ENCODE data around the gene SLC39A1. TPM values are rescaled to one million over a fixed set of nuclear protein-coding genes. Genes with fewer than 3 reads are reported as not detected.
"Not testable (repeated sequence)": the region's sequence is repeated elsewhere in the genome, so short reads cannot be mapped to it uniquely, and the experiment has no call there.

The SLC39A1 gene
- total RNA-seq: 62.6 TPM

- DNase-seq (ENCODE audit: low spot score): peak; percentile 100
These were observed at the start of gene SLC39A1 for GRCh38 chr1:153963030-153963849. Gene SLC39A1, minus strand, starts transcription at chr1:153963537. Its CDS starts 822 bp downstream, at chr1:153962715.

- not testable (repeated sequence) for DNase-seq (ENCODE audit: low spot score)
These were observed 49.2 kb upstream of the SLC39A1 start for GRCh38 chr1:154012543-154012942.

- DNase-seq (ENCODE audit: low spot score): no peak
These were observed 48.8 kb upstream of the SLC39A1 start for GRCh38 chr1:154012129-154012528.

- DNase-seq (ENCODE audit: low spot score): no peak
These were observed 42.8 kb upstream of the SLC39A1 start for GRCh38 chr1:154006136-154006535.

- no peak for DNase-seq (ENCODE audit: low spot score)
These were observed 37.1 kb upstream of the SLC39A1 start for GRCh38 chr1:154000420-154000819.

GRCh38 chr1:153996882-153997281, 33.5 kb upstream of the SLC39A1 start:
- DNase-seq (ENCODE audit: low spot score): not testable (repeated sequence)

- DNase-seq (ENCODE audit: low spot score): no peak
These were observed 32.3 kb upstream of the SLC39A1 start for GRCh38 chr1:153995640-153996039.

- DNase-seq (ENCODE audit: low spot score): no peak
These were observed 31.9 kb upstream of the SLC39A1 start for GRCh38 chr1:153995202-153995601.

GRCh38 chr1:153991806-153992205, 28.5 kb upstream of the SLC39A1 start:
- DNase-seq (ENCODE audit: low spot score): no peak

- DNase-seq (ENCODE audit: low spot score): no peak
These were observed 27.9 kb upstream of the SLC39A1 start for GRCh38 chr1:153991151-153991630.

GRCh38 chr1:153990468-153991150, 27.3 kb upstream of the SLC39A1 start, which contains the start of gene RPS27:
Gene RPS27, plus strand, starts transcription at chr1:153990762. Its CDS starts 35 bp downstream, at chr1:153990797.
- DNase-seq (ENCODE audit: low spot score): peak; percentile 95

GRCh38 chr1:153987621-153988020, 24.3 kb upstream of the SLC39A1 start:
- DNase-seq (ENCODE audit: low spot score): no peak

- DNase-seq (ENCODE audit: low spot score): peak; percentile 91
These were observed 22.8 kb upstream of the SLC39A1 start, which contains the start of gene RAB13 for GRCh38 chr1:153985941-153986761. Gene RAB13, minus strand, starts transcription at chr1:153986339. Its CDS starts 103 bp downstream, at chr1:153986236.

- DNase-seq (ENCODE audit: low spot score): no peak
These were observed 22.1 kb upstream of the SLC39A1 start for GRCh38 chr1:153985341-153985912.

GRCh38 chr1:153984123-153984894, 21.0 kb upstream of the SLC39A1 start:
- no peak for DNase-seq (ENCODE audit: low spot score)

- not testable (repeated sequence) for DNase-seq (ENCODE audit: low spot score)
These were observed 18.4 kb upstream of the SLC39A1 start for GRCh38 chr1:153981735-153982134.

GRCh38 chr1:153979091-153979490, 15.8 kb upstream of the SLC39A1 start:
- not testable (repeated sequence) for DNase-seq (ENCODE audit: low spot score)

GRCh38 chr1:153978274-153978909, 15.1 kb upstream of the SLC39A1 start:
- DNase-seq (ENCODE audit: low spot score): no peak

- peak; percentile 90 for DNase-seq (ENCODE audit: low spot score)
These were observed 14.2 kb upstream of the SLC39A1 start, which contains the start of gene JTB for GRCh38 chr1:153977250-153978240. Gene JTB, minus strand, starts transcription at chr1:153977674. Its CDS starts 422 bp downstream, at chr1:153977252.

Measured in ureter (tissue), 1 donor.